Neuronal stem cell (in vitro differentiated cells): ENCODE measurements around the gene RASL11B.
A peak's percentile ranks its signal among the peaks of the same experiment; 100 is the strongest.

ENCODE experiments used
- DNase-seq: peaks from one replicate; pipeline ENCODE4 v3.0.0-alpha.2; 2013; ENCODE audit warnings: low spot score
- H2AFZ ChIP-seq: one replicate; pipeline ENCODE4 v1.6.1; 2013; ENCODE audit warnings: mild to moderate bottlenecking, low read length, inconsistent platforms
- H2AK5ac ChIP-seq: 2 replicates; pipeline ENCODE4 v1.6.1; 2013; ENCODE audit warnings: low read depth, mild to moderate bottlenecking, inconsistent platforms, low read length, moderate library complexity, mixed read lengths
- H2BK120ac ChIP-seq: 2 replicates; pipeline ENCODE4 v1.6.1; 2013; ENCODE audit warnings: low read depth, mild to moderate bottlenecking, inconsistent platforms, low read length, moderate library complexity, mixed read lengths
- H2BK12ac ChIP-seq: one replicate; pipeline ENCODE4 v1.6.1; 2013; ENCODE audit warnings: low read length, inconsistent platforms
- H2BK15ac ChIP-seq: 2 replicates; pipeline ENCODE4 v1.6.1; 2013; ENCODE audit warnings: mild to moderate bottlenecking, low read length, inconsistent platforms, mixed read lengths
- H2BK5ac ChIP-seq: one replicate; pipeline ENCODE4 v1.6.1; 2013; ENCODE audit warnings: inconsistent platforms, mild to moderate bottlenecking, low read length, moderate library complexity
- H3K14ac ChIP-seq: one replicate; pipeline ENCODE4 v1.6.1; 2013; ENCODE audit warnings: low read length, inconsistent platforms
- H3K18ac ChIP-seq: 2 replicates; pipeline ENCODE4 v1.6.1; 2013; ENCODE audit warnings: low read length, inconsistent platforms
- H3K23ac ChIP-seq: 2 replicates; pipeline ENCODE4 v1.6.1; 2013; ENCODE audit warnings: low read depth, mild to moderate bottlenecking, mixed read lengths, low read length, inconsistent platforms; ENCODE audit not compliant: poor library complexity
- H3K27ac ChIP-seq: replicated peaks from 3 replicates; pipeline ENCODE4 v1.5.1; 2013; ENCODE audit warnings: low read length, inconsistent platforms
- H3K27me3 ChIP-seq, 3 experiments: 2 replicates each; pipeline ENCODE4 v1.6.1; 2013; ENCODE audit warnings: low read length in 3 of 3, mild to moderate bottlenecking in 2 of 3, inconsistent platforms in 1 of 3, low read depth in 1 of 3, mixed read lengths in 1 of 3, moderate library complexity in 1 of 3; ENCODE audit not compliant: control insufficient read depth in 3 of 3, insufficient read depth in 3 of 3
- H3K36me3 ChIP-seq, 2 donors: replicated peaks in 1 of 2; 2 replicates each; pipeline ENCODE4 v1.6.1; 2013; ENCODE audit warnings: low read length in 2 of 2; ENCODE audit not compliant: control insufficient read depth in 2 of 2, insufficient read depth in 2 of 2
- H3K4ac ChIP-seq: 2 replicates; pipeline ENCODE4 v1.6.1; 2013; ENCODE audit warnings: inconsistent platforms, mild to moderate bottlenecking, low read length, moderate library complexity
- H3K4me1 ChIP-seq, 2 donors: 1 replicate in 1 of 2; 2 replicates in 1 of 2; pipeline ENCODE4 v1.6.1; 2013; ENCODE audit warnings: low read length in 2 of 2, low read depth in 1 of 2; ENCODE audit not compliant: control insufficient read depth in 2 of 2, insufficient read depth in 1 of 2
- H3K4me2 ChIP-seq: one replicate; pipeline ENCODE4 v1.6.1; 2013; ENCODE audit warnings: mild to moderate bottlenecking, low read length, inconsistent platforms; ENCODE audit not compliant: insufficient read depth, poor library complexity, severe bottlenecking
- H3K4me3 ChIP-seq, 2 donors: 2 replicates each; pipeline ENCODE4 v1.5.1; 2013; ENCODE audit warnings: low read length in 2 of 2, mild to moderate bottlenecking in 2 of 2, inconsistent platforms in 1 of 2, moderate library complexity in 1 of 2
- H3K79me1 ChIP-seq: one replicate; pipeline ENCODE4 v1.6.1; 2013; ENCODE audit warnings: low read depth, mild to moderate bottlenecking, inconsistent platforms, low read length, moderate library complexity
- H3K9ac ChIP-seq: one replicate; pipeline ENCODE4 v1.6.1; 2013; ENCODE audit warnings: mild to moderate bottlenecking, low read depth, low read length, inconsistent platforms; ENCODE audit not compliant: poor library complexity
- H3K9me3 ChIP-seq, 2 donors: replicated peaks in 1 of 2; 2 replicates each; pipeline versions ENCODE3 to v1.6.1; 2013; ENCODE audit warnings: low read length in 2 of 2, mild to moderate bottlenecking in 2 of 2, inconsistent platforms in 1 of 2, low read depth in 1 of 2, mixed read lengths in 1 of 2, moderate library complexity in 1 of 2; ENCODE audit not compliant: control insufficient read depth in 2 of 2, insufficient read depth in 1 of 2
- H4K8ac ChIP-seq: one replicate; pipeline ENCODE4 v1.6.1; 2013; ENCODE audit warnings: low read depth, mild to moderate bottlenecking, inconsistent platforms, low read length, moderate library complexity
- H4K91ac ChIP-seq: one replicate; pipeline ENCODE4 v1.6.1; 2013; ENCODE audit warnings: low read length, low read depth, mild to moderate bottlenecking, inconsistent platforms; ENCODE audit not compliant: poor library complexity
- WGBS, 2 donors: extraction: QIAGEN DNeasy Blood & Tissue Kit; methylation state at CpG; one replicate each; pipeline ENCODE4 v1.1.7; 2013; ENCODE audit warnings: missing lambda C conversion rate in 2 of 2, mixed read lengths in 1 of 2; ENCODE audit not compliant: insufficient read length in 2 of 2, insufficient replicate concordance in 1 of 2; ENCODE audit errors: extremely low coverage in 2 of 2; 5-methylcytosine and 5-hydroxymethylcytosine counted together

RASL11B gene

DNA sequence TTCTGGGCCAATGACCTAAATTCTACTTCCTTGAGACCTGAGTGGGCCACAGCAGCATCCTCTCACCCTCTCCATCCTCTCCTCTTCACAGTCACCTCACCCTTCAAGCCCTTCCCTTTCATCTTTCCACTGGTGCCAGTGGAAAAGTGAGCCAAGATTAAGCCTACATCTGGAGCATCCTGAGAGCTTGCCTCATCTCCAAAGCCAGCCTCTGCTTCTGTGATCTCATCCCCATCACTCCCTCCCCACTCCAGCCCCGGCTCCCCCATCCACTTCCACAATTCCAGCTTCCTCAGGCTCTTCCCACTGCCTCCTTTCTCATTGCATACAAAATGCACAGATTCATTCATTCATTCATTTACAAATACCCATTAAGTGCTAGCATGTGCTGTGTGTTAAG lies 10.1 kb upstream of the RASL11B start:
- Histone ChIP-seq H2AFZ (no peak overlapping the region), H4K8ac (no peak overlapping the region), H3K14ac (no peak overlapping the region), H3K79me1 (no peaks in the 10 kb centered on the region), H3K9me3 (peaks cover 0 to 3% of the 10 kb centered on the region in 2 donors), H3K36me3 (no peaks in the 10 kb centered on the region), H3K18ac (no peak overlapping the region), H3K9ac (no peak overlapping the region), H3K4me3 (no peak overlapping the region), H4K91ac (no peak overlapping the region), H2AK5ac (no peak overlapping the region), H3K27me3 (no peaks in the 10 kb centered on the region), H3K27ac (no peak overlapping the region), H2BK5ac (no peak overlapping the region), H3K4ac (no peak overlapping the region), H2BK120ac (no peak overlapping the region), H3K23ac (no peak overlapping the region), H3K4me1 (peaks cover 2 to 24% of the 10 kb centered on the region in 2 donors), H3K4me2 (no peak overlapping the region), H2BK15ac (no peak overlapping the region), H2BK12ac (no peak overlapping the region)
- no CpG with 5 or more reads among the region's 1 CpG for WGBS, 2 donors
- DNase-seq, result no peak

DNA sequence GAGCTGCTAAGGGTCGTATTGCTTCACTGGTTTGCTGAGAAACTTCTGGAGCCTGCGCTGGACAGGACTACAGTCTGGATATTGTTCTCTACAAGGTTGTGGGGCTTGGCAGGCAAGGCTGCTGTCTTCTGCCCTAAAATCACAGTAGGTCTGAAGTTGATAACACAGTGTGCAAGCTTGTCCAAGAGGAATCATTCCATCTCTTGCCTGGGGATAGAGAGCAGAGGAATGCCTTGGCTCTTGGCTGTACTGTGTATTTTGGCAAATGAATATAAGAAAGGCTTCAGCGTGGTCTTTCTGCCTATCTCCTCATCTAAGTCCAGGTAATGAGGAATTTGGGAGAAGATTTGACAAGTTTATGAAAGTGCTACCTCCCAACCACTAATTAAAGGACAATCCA lies 9.4 kb upstream of the RASL11B start:
- no peak overlapping the region for H3K18ac ChIP-seq
- H3K4ac ChIP-seq, result no peak overlapping the region
- H2BK5ac ChIP-seq, result no peak overlapping the region
- no peak overlapping the region for H4K8ac ChIP-seq
- H2AK5ac ChIP-seq, result no peak overlapping the region
- H3K9me3 ChIP-seq, result peaks cover 0 to 7% of the 10 kb centered on the region in 2 donors
- no peak overlapping the region for H3K14ac ChIP-seq
- peaks cover 2 to 24% of the 10 kb centered on the region in 2 donors for H3K4me1 ChIP-seq
- H2AFZ ChIP-seq, result peak overlapping the region; percentile 77
- H3K79me1 ChIP-seq, result no peaks in the 10 kb centered on the region
- H3K27me3 ChIP-seq, result no peaks in the 10 kb centered on the region
- no peak overlapping the region for H3K23ac ChIP-seq
- H3K9ac ChIP-seq, result no peak overlapping the region
- DNase-seq, result no peak
- H2BK12ac ChIP-seq, result no peak overlapping the region
- no peak overlapping the region for H3K4me3 ChIP-seq
- H4K91ac ChIP-seq, result no peak overlapping the region
- H3K4me2 ChIP-seq, result no peak overlapping the region
- no peak overlapping the region for H2BK15ac ChIP-seq
- WGBS, 2 donors, result no CpG with 5 or more reads among the region's 3 CpGs
- H3K27ac ChIP-seq, result no peak overlapping the region
- no peaks in the 10 kb centered on the region for H3K36me3 ChIP-seq
- H2BK120ac ChIP-seq, result no peak overlapping the region

DNA sequence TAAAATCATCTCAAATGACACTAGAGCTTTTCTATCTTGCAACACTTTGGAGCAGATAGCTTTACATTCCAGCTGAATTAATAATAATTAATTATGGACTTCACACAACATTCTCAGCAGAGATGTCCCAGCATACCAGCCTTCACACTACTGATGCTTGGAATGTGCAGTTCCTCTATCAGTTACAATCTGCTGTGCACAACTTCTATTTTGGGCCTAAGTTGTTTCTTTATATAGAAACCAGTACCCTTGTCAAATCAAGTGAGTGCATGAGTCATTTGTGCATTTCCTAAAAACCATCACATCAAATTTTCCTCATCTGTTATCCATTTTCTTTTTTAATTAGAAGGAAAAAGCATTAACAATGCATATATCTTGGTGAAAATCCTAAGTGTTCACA lies 8.8 kb upstream of the RASL11B start:
- no peak overlapping the region for H3K14ac ChIP-seq
- H3K27me3 ChIP-seq, result no peaks in the 10 kb centered on the region
- H4K8ac ChIP-seq, result no peak overlapping the region
- no peak overlapping the region for H3K9ac ChIP-seq
- no peak overlapping the region for H4K91ac ChIP-seq
- no peak overlapping the region for H2BK5ac ChIP-seq
- DNase-seq, result no peak
- H3K4me3 ChIP-seq, result no peak overlapping the region
- H3K36me3 ChIP-seq, result no peaks in the 10 kb centered on the region
- no peak overlapping the region for H2BK12ac ChIP-seq
- peaks cover 1 to 12% of the 10 kb centered on the region in 2 donors for H3K9me3 ChIP-seq
- H3K4me1 ChIP-seq, result peaks cover 2 to 24% of the 10 kb centered on the region in 2 donors
- H3K4ac ChIP-seq, result no peak overlapping the region
- H2BK120ac ChIP-seq, result no peak overlapping the region
- H2BK15ac ChIP-seq, result no peak overlapping the region
- no peak overlapping the region for H3K18ac ChIP-seq
- H3K23ac ChIP-seq, result no peak overlapping the region
- H3K79me1 ChIP-seq, result no peaks in the 10 kb centered on the region
- H2AK5ac ChIP-seq, result no peak overlapping the region
- H3K4me2 ChIP-seq, result no peak overlapping the region
- H3K27ac ChIP-seq, result no peak overlapping the region
- no peak overlapping the region for H2AFZ ChIP-seq

DNA sequence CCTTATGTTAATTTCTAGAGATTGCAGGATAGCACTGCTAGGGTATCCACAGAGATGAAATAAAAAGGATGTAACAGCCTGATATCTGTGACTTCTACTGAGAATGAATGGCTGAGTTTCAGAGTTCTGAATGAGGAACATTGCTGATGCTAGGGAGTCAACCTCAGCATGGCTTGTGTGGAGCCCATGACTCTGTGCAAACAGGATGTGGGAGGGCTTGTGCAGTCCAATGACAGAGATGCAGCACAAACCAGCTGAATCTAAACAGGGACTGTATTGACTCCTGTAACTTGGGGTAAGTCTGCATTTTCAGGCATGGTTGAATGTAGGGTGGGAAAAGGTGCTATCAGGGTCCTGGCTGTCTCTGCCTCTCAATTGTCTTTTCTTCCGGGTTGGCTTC lies 5.3 kb upstream of the RASL11B start:
- Histone ChIP-seq H2AFZ (no peak overlapping the region), H2AK5ac (no peak overlapping the region), H3K27me3 (peaks cover 0 to 5% (median 0%) of the 10 kb centered on the region in 3 experiments), H3K18ac (no peak overlapping the region), H4K91ac (no peak overlapping the region), H2BK5ac (no peak overlapping the region), H3K9ac (no peak overlapping the region), H2BK120ac (no peak overlapping the region), H3K27ac (no peak overlapping the region), H3K79me1 (no peaks in the 10 kb centered on the region), H3K9me3 (peaks cover 2 to 16% of the 10 kb centered on the region in 2 donors), H3K4me1 (peaks cover 7 to 27% of the 10 kb centered on the region in 2 donors), H3K14ac (no peak overlapping the region), H2BK12ac (no peak overlapping the region), H3K4me3 (no peak overlapping the region), H4K8ac (no peak overlapping the region), H3K4me2 (no peak overlapping the region), H3K36me3 (no peaks in the 10 kb centered on the region), H2BK15ac (no peak overlapping the region), H3K4ac (no peak overlapping the region), H3K23ac (no peak overlapping the region)
- no CpG with 5 or more reads among the region's 1 CpG for WGBS, 2 donors
- no peak for DNase-seq
